K562 (cell line): ENCODE measurements around the gene NRXN3. TPM values are rescaled to one million over a fixed set of nuclear protein-coding genes. Genes with fewer than 3 reads are reported as not detected.

Experiments
- ATAC-seq: fragments of 200-7000 bp; cut with Tn5 transposase; 3 replicates; pipeline ENCODE4 v1.9.1; 2020; ENCODE audit warnings: moderate library complexity
- BruUV-seq: library from RNA; stranded (reverse); fragments of 400-500 nt; replicated peaks from 2 replicates; lab custom pipeline; 2021; lab: Mats Ljungman, UMichigan
- CTCF ChIA-PET: fragments of 300-600 bp; formaldehyde crosslinking; extraction: SDS; loops from one replicate; lab custom pipeline; 2021; ENCODE audit warnings: low intra/inter-chr PET ratio; lab: Yijun Ruan, JAX
- POLR2A ChIA-PET: fragments of 300-600, 350-650 bp; sonication (Branson Sonifier 250); formaldehyde crosslinking; extraction: SDS; loops from one replicate; lab custom pipeline; 2021; ENCODE audit warnings: antibody characterized with exemption, inconsistent platforms; lab: Yijun Ruan, JAX
- DNase-seq, 4 experiments: peaks; one replicate each; pipeline versions ENCODE4 v3.0.0 to v3.0.0-alpha.2; 2011 to 2018; ENCODE audit warnings: low spot score in 3 of 4, mixed read lengths in 3 of 4; ENCODE audit errors: extremely low read depth in 1 of 4
- FAIRE-seq: peaks from 2 replicates; lab custom pipeline; 2011; peaks lifted over from hg19 to GRCh38; lab: Jason Lieb, UNC
- H2AFZ ChIP-seq: 2 replicates; pipeline ENCODE4 v1.6.0; 2011; ENCODE audit warnings: low read depth, low read length, control low read depth, inconsistent platforms
- H3K27ac ChIP-seq: fragments of 200-600 bp; 3 replicates; pipeline ENCODE4 v1.8.0; 2011; ENCODE audit warnings: low read depth, mild to moderate bottlenecking, control low read depth, inconsistent platforms, low read length, moderate library complexity, mixed read lengths; ENCODE audit errors: extremely low read depth
- H3K27me3 ChIP-seq, 2 experiments: fragments of 300-600 bp in 1 of 2; 2 replicates in 1 of 2; 3 replicates in 1 of 2; pipeline versions ENCODE4 v1.6.0 to v1.8.0; 2011; ENCODE audit warnings: inconsistent platforms in 2 of 2, low read length in 2 of 2, mild to moderate bottlenecking in 1 of 2, mixed read lengths in 1 of 2, moderate library complexity in 1 of 2; ENCODE audit not compliant: control insufficient read depth in 2 of 2, insufficient read depth in 2 of 2
- H3K36me3 ChIP-seq: fragments of 300-600 bp; 3 replicates; pipeline ENCODE4 v1.8.0; 2011; ENCODE audit warnings: mild to moderate bottlenecking, low read length, inconsistent platforms; ENCODE audit not compliant: control insufficient read depth, insufficient read depth
- H3K4me1 ChIP-seq, 2 experiments: fragments of 200-600 bp in 1 of 2; replicated peaks in 1 of 2; 2 replicates in 1 of 2; 3 replicates in 1 of 2; pipeline versions ENCODE4 v1.5.1 to v1.8.0; 2011; ENCODE audit warnings: inconsistent platforms in 2 of 2, low read length in 2 of 2, mild to moderate bottlenecking in 1 of 2, mixed read lengths in 1 of 2, moderate library complexity in 1 of 2; ENCODE audit not compliant: control insufficient read depth in 2 of 2, insufficient read depth in 2 of 2
- H3K4me2 ChIP-seq: 2 replicates; pipeline ENCODE4 v1.6.1; 2011; ENCODE audit warnings: low read length, control low read depth, inconsistent platforms, mixed read lengths; ENCODE audit not compliant: insufficient read depth
- H3K4me3 ChIP-seq: fragments of 200-600 bp; sonication (generic), shearing (Covaris generic); 2 replicates; pipeline ENCODE4 v1.5.1; 2016; ENCODE audit warnings: control low read depth, inconsistent platforms
- H3K79me2 ChIP-seq: fragments of 200-600 bp; 3 replicates; pipeline ENCODE4 v1.8.0; 2011; ENCODE audit warnings: low read length, inconsistent platforms; ENCODE audit not compliant: control insufficient read depth, insufficient read depth
- H3K9ac ChIP-seq, 2 experiments: 2 replicates each; pipeline versions ENCODE4 v1.6.0 to v1.6.1; 2011; ENCODE audit warnings: low read depth in 2 of 2, low read length in 2 of 2, control low read depth in 1 of 2, inconsistent platforms in 1 of 2, mild to moderate bottlenecking in 1 of 2, mixed read lengths in 1 of 2; ENCODE audit not compliant: insufficient read depth in 1 of 2
- H3K9me1 ChIP-seq: one replicate; pipeline ENCODE4 v1.6.0; 2011; ENCODE audit warnings: inconsistent platforms, mild to moderate bottlenecking, low read length, moderate library complexity; ENCODE audit not compliant: control insufficient read depth, insufficient read depth
- H3K9me3 ChIP-seq: replicated peaks from 2 replicates; pipeline ENCODE4 v1.5.1; 2011; ENCODE audit warnings: low read depth, low read length, inconsistent platforms; ENCODE audit not compliant: control insufficient read depth, insufficient read depth
- H4K20me1 ChIP-seq: replicated peaks from 2 replicates; pipeline ENCODE4 v1.6.1; 2011; ENCODE audit warnings: low read length, inconsistent platforms, mixed read lengths; ENCODE audit not compliant: control insufficient read depth, insufficient read depth
- CXXC5 ChIP-seq: fragments of 250-450 bp; sonication (Bioruptor Pico); IDR thresholded peaks from 2 replicates; pipeline ENCODE4 v1.8.0; 2022; ENCODE audit warnings: inconsistent platforms, mild to moderate bottlenecking, moderate library complexity
- PTTG1 ChIP-seq: fragments of 450-650 bp; IDR thresholded peaks from 2 replicates; pipeline ENCODE4 v1.6.1; 2016; ENCODE audit warnings: low read depth, mild to moderate bottlenecking, missing genetic modification characterization, missing compliant biosample characterization
- ZNF311 ChIP-seq: fragments of 250-450 bp; sonication (Bioruptor Pico); IDR thresholded peaks from 2 replicates; pipeline ENCODE4 v1.4.0; 2020; ENCODE audit warnings: mild to moderate bottlenecking, moderate library complexity
- WGBS: fragments of 100-300 bp; shearing (Covaris generic); methylation state at CpG from one replicate; pipeline ENCODE4 v1.1.6; 2016; ENCODE audit warnings: low coverage, mixed read lengths; ENCODE audit not compliant: insufficient coverage; ENCODE audit errors: missing lambda C conversion rate; 5-methylcytosine and 5-hydroxymethylcytosine counted together
- in situ Hi-C: fragments of 300-500 bp; cut with MboI; formaldehyde crosslinking; loops from 4 replicates; pipeline ENCODE4 v1.15.0; 2018; ENCODE audit warnings: inconsistent platforms, mixed read lengths
- intact Hi-C: fragments of 100-400 bp; cut with micrococcal nuclease; formaldehyde crosslinking; loops from 2 replicates; pipeline ENCODE4 v1.14.2; 2022
- polyA plus RNA-seq, 8 experiments: library from polyadenylated mRNA; depleted of rRNA in 4 of 8; stranded (reverse) in 5 of 8; unstranded in 3 of 8; fragments of >200 nt; fragmentation: Nextera tagmentation in 2 of 8; fragmentation: Illumina TruSeq in 1 of 8; extraction: Ambion mirVana in 2 of 8; extraction: Trizol in 1 of 8; gene quantifications; 2 replicates each; pipeline versions ENCODE4 v1.2.1 to v1.2.3, GENCODE V29; 2011 to 2014; ENCODE audit warnings: inconsistent platforms in 1 of 8, missing spikeins in 1 of 8
- total RNA-seq, 7 experiments: library from RNA; depleted of rRNA in 6 of 7; stranded (reverse); fragments of >200 nt in 6 of 7; fragmentation: Illumina TruSeq in 2 of 7; extraction: Trizol in 2 of 7; gene quantifications; 2 replicates each; pipeline versions ENCODE4 v1.2.1 to v1.2.3, GENCODE V29; 2011 to 2021; ENCODE audit warnings: low replicate concordance in 1 of 7
- TF ChIP-seq, protein P1 (sequence below): fragments of 250-450 bp; sonication (Bioruptor Pico); IDR thresholded peaks from 2 replicates; pipeline ENCODE4 v1.8.0; 2021; ENCODE audit warnings: moderate library complexity, mild to moderate bottlenecking, inconsistent platforms
- TF ChIP-seq, protein P2 (sequence below): fragments of 250-450 bp; sonication (Bioruptor Pico); IDR thresholded peaks from 2 replicates; pipeline ENCODE4 v1.5.0; 2020; ENCODE audit warnings: mild to moderate bottlenecking

Gene NRXN3
- total and polyA plus RNA-seq, 9 of the 15 experiments (the other 6 are each of a cell fraction or from before 2014, with no cell fraction given), result 0.09 TPM; not detected in 8

DNA sequence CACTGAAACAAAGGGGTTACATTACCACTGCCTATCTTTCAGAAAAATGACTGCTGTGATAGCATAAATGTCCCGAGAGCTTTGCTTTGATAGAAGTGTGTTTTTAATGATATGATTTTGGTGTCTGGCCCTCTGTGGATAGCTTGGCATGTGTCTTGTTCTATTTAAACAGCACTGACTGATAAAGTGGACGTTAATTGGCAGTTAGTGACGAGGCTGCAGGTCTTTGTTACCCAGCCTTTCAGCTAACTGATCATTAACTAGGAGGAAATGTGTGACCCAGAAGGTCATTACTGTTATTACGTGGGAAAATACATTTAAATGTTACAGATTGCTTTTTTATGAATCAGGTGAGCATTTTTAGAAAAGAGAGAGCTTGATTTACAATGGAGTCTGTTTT lies 1612.9 kb downstream of the NRXN3 start:
- H3K27ac ChIP-seq, result no peak overlapping the region
- TF ChIP-seq ZNF311 (CRISPR knock-in tag), result no peak
- TF ChIP-seq PTTG1 (tag), result no peak
- TF ChIP-seq CXXC5 (CRISPR knock-in tag), result no peak
- TF ChIP-seq, protein P1, sequence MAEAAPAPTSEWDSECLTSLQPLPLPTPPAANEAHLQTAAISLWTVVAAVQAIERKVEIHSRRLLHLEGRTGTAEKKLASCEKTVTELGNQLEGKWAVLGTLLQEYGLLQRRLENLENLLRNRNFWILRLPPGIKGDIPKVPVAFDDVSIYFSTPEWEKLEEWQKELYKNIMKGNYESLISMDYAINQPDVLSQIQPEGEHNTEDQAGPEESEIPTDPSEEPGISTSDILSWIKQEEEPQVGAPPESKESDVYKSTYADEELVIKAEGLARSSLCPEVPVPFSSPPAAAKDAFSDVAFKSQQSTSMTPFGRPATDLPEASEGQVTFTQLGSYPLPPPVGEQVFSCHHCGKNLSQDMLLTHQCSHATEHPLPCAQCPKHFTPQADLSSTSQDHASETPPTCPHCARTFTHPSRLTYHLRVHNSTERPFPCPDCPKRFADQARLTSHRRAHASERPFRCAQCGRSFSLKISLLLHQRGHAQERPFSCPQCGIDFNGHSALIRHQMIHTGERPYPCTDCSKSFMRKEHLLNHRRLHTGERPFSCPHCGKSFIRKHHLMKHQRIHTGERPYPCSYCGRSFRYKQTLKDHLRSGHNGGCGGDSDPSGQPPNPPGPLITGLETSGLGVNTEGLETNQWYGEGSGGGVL (CRISPR knock-in tag), result no peak
- TF ChIP-seq, protein P2, sequence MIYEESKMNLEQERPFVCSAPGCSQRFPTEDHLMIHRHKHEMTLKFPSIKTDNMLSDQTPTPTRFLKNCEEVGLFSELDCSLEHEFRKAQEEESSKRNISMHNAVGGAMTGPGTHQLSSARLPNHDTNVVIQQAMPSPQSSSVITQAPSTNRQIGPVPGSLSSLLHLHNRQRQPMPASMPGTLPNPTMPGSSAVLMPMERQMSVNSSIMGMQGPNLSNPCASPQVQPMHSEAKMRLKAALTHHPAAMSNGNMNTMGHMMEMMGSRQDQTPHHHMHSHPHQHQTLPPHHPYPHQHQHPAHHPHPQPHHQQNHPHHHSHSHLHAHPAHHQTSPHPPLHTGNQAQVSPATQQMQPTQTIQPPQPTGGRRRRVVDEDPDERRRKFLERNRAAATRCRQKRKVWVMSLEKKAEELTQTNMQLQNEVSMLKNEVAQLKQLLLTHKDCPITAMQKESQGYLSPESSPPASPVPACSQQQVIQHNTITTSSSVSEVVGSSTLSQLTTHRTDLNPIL, result no peak
- FAIRE-seq, result no peak
- CTCF ChIA-PET, result no interaction called here
- H3K36me3 ChIP-seq, result no peaks in the 10 kb centered on the region
- no peaks in the 10 kb centered on the region for H4K20me1 ChIP-seq
- POLR2A ChIA-PET, result no interaction called here
- H3K9me3 ChIP-seq, result no peaks in the 10 kb centered on the region
- H2AFZ ChIP-seq, result no peak overlapping the region
- WGBS, result 5% methylated on average over 4 of the region's 4 CpGs
- DNase-seq, result no peak
- no peak overlapping the region for H3K4me3 ChIP-seq
- in situ Hi-C loops, result no loop called here
- no peak overlapping the region for H3K4me2 ChIP-seq
- no peaks in the 10 kb centered on the region for H3K4me1 ChIP-seq
- H3K27me3 ChIP-seq, result no peaks in the 10 kb centered on the region
- intact Hi-C loops, result no loop called here
- no peak overlapping the region for H3K9ac ChIP-seq
- H3K79me2 ChIP-seq, result no peaks in the 10 kb centered on the region
- H3K9me1 ChIP-seq, result no peaks in the 10 kb centered on the region
- no TSS peak for BruUV-seq
- ATAC-seq, result no peak
